SJCRH30 (cell line): Measurements from ENCODE around the gene PRUNE2. TPM values are rescaled to one million over a fixed set of nuclear protein-coding genes. Genes with fewer than 3 reads are reported as not detected.

Source experiments
- DNase-seq, 2 experiments: peaks; one replicate each; pipeline ENCODE4 v3.0.0-alpha.2; 2015 to 2020
- H3K27ac ChIP-seq: fragments of 250-450 bp; sonication (Bioruptor Pico); 2 replicates; pipeline ENCODE4 v1.5.1; 2020; ENCODE audit warnings: mild to moderate bottlenecking, moderate library complexity
- H3K27me3 ChIP-seq: fragments of 250-450 bp; sonication (Bioruptor Pico); 2 replicates; pipeline ENCODE4 v1.5.1; 2020; ENCODE audit warnings: mild to moderate bottlenecking, moderate library complexity
- H3K36me3 ChIP-seq: fragments of 250-450 bp; sonication (Bioruptor Pico); 2 replicates; pipeline ENCODE4 v1.5.1; 2020; ENCODE audit warnings: mild to moderate bottlenecking, moderate library complexity
- H3K4me1 ChIP-seq: fragments of 250-450 bp; sonication (Bioruptor Pico); 2 replicates; pipeline ENCODE4 v1.5.1; 2020; ENCODE audit warnings: mild to moderate bottlenecking, moderate library complexity
- H3K4me3 ChIP-seq: fragments of 250-450 bp; sonication (Bioruptor Pico); 2 replicates; pipeline ENCODE4 v1.5.1; 2020; ENCODE audit warnings: mild to moderate bottlenecking, moderate library complexity
- H3K9me3 ChIP-seq: fragments of 250-450 bp; sonication (Bioruptor Pico); replicated peaks from 2 replicates; pipeline ENCODE4 v1.5.1; 2020; ENCODE audit warnings: mild to moderate bottlenecking, moderate library complexity
- total RNA-seq: library from RNA; depleted of rRNA; stranded (reverse); fragments of >200 nt; shearing (Covaris generic); gene quantifications from 2 replicates; pipeline ENCODE4 v1.2.3, GENCODE V29; 2014

The PRUNE2 gene
- total RNA-seq, 1 experiment from 2014 or later, result 25.0 TPM

- DNase-seq, result no peak
- Histone ChIP-seq H3K4me1 (no peaks in the 10 kb centered on the region), H3K4me3 (no peak overlapping the region), H3K27ac (no peak overlapping the region), H3K27me3 (no peaks in the 10 kb centered on the region), H3K9me3 (no peaks in the 10 kb centered on the region), H3K36me3 (no peaks in the 10 kb centered on the region)
These were observed 172.8 kb downstream of the PRUNE2 start for GRCh38 chr9:76733096-76733495.

GRCh38 chr9:76732341-76732958, 173.5 kb downstream of the PRUNE2 start:
- no peak for DNase-seq
- Histone ChIP-seq H3K9me3 (no peaks in the 10 kb centered on the region), H3K4me1 (no peaks in the 10 kb centered on the region), H3K36me3 (no peaks in the 10 kb centered on the region), H3K27ac (no peak overlapping the region), H3K27me3 (no peaks in the 10 kb centered on the region), H3K4me3 (no peak overlapping the region)

GRCh38 chr9:76730801-76731200, 175.1 kb downstream of the PRUNE2 start:
- no peaks in the 10 kb centered on the region for H3K36me3 ChIP-seq
- no peaks in the 10 kb centered on the region for H3K4me1 ChIP-seq
- H3K9me3 ChIP-seq, result no peaks in the 10 kb centered on the region
- H3K4me3 ChIP-seq, result no peak overlapping the region
- H3K27me3 ChIP-seq, result no peaks in the 10 kb centered on the region
- no peak overlapping the region for H3K27ac ChIP-seq
- no peak for DNase-seq

- Histone ChIP-seq H3K36me3 (no peaks in the 10 kb centered on the region), H3K27me3 (no peaks in the 10 kb centered on the region), H3K4me3 (no peak overlapping the region), H3K4me1 (no peaks in the 10 kb centered on the region), H3K9me3 (no peaks in the 10 kb centered on the region), H3K27ac (no peak overlapping the region)
- DNase-seq, result no peak
These were observed 175.8 kb downstream of the PRUNE2 start for GRCh38 chr9:76729980-76730737.

- Histone ChIP-seq H3K36me3 (no peaks in the 10 kb centered on the region), H3K9me3 (no peaks in the 10 kb centered on the region), H3K4me1 (no peaks in the 10 kb centered on the region), H3K27me3 (no peaks in the 10 kb centered on the region), H3K27ac (no peak overlapping the region), H3K4me3 (no peak overlapping the region)
- no peak for DNase-seq
These were observed 176.8 kb downstream of the PRUNE2 start for GRCh38 chr9:76729116-76729515.

DNA sequence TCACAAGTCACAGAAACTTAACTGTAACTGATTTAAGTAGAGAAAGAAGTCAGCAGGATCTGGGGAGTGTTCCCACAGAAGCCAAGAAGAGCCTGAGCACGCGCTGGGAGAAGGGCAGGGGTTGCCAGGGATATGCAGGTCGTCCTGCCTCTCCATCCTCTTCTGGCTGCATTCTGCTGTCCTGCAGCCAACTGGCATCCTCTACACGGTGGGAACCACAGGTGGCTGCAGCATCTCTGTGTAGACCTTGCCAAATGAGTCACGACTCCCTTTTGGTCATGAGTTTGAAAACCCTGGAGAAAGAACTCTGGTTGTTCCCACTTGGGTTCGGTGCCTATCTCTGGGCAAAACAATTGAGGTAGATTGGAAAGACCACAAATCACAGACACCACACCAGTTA, 180.0 kb downstream of the PRUNE2 start:
- no peak for DNase-seq
- Histone ChIP-seq H3K4me1 (no peaks in the 10 kb centered on the region), H3K27me3 (no peaks in the 10 kb centered on the region), H3K9me3 (no peaks in the 10 kb centered on the region), H3K4me3 (no peak overlapping the region), H3K36me3 (no peaks in the 10 kb centered on the region), H3K27ac (no peak overlapping the region)

DNA sequence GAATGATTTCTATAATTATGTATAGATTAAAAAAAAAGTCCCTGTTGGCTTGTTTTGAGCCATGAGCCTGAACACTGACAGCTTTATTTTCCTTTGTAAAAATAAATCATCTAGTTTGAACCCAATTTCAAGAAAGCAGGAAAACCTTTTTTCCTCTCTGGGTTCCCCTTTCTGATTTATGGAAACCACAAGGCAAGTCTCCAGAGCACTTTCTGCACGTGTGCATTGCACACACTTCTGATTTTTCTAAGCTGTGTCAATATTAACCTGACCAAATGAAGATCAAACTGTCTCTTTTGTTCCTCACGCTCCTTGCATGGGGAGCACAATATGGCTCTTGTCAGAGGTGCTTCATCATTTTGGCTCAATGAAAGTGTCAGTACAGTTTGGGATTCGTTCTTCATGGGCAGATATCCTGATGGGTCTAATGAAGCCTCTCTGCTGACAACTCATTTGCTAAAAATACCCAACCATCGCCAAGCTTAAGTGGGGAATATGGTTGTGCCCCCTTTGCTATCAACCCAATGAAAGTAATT, 180.8 kb downstream of the PRUNE2 start:
- Histone ChIP-seq H3K27me3 (no peaks in the 10 kb centered on the region), H3K4me1 (no peaks in the 10 kb centered on the region), H3K4me3 (no peak overlapping the region), H3K9me3 (no peaks in the 10 kb centered on the region), H3K36me3 (no peaks in the 10 kb centered on the region), H3K27ac (no peak overlapping the region)
- DNase-seq, result no peak

DNA sequence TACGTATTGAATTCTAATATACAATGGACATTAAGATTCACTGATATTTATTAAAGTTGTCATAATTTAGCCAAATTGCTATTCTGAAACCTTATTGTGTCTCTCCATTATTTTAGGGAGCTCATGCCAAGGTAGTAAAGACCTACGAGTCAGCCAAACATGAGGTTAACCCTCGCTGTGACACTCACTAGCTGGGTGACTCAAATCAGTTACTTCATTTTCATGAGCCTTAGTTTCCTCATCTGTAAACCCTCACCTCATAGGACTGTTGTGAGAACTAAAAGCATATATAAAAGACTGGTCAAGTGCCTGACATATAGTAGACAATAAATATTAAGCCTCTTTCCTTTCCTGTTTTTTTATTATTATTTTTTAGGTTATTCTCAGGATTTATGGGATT, 185.7 kb downstream of the PRUNE2 start:
- H3K9me3 ChIP-seq, result 0 out of 2 replicates have a peak, but pooled peaks cover 2% of the 10 kb centered on the region
- no peaks in the 10 kb centered on the region for H3K36me3 ChIP-seq
- H3K27ac ChIP-seq, result no peak overlapping the region
- DNase-seq, result no peak
- no peaks in the 10 kb centered on the region for H3K27me3 ChIP-seq
- H3K4me3 ChIP-seq, result no peak overlapping the region
- no peaks in the 10 kb centered on the region for H3K4me1 ChIP-seq

DNA sequence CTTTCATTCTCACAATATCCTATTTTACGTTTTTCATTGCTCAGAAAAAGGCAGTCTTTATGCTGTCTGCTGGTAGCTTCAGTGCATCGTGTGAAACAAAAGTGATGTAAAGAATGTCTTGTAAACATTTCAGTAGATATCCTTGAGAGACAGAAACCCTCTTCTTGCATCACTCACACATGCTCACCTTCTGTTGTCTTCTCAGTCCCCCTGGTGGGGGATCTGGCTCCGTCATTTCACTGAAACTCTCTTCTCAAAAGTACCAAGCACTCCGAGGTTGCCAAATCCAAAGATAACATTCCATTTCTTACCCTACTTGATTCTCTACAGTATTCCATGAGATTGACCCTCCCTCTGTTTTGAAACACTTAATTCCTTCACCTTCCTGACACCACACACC, 187.7 kb downstream of the PRUNE2 start:
- Histone ChIP-seq H3K36me3 (no peaks in the 10 kb centered on the region), H3K9me3 (0 out of 2 replicates have a peak, but pooled peaks cover 2% of the 10 kb centered on the region), H3K4me3 (no peak overlapping the region), H3K4me1 (no peaks in the 10 kb centered on the region), H3K27ac (no peak overlapping the region), H3K27me3 (no peaks in the 10 kb centered on the region)
- no peak for DNase-seq

- Histone ChIP-seq H3K4me3 (no peak overlapping the region), H3K36me3 (no peaks in the 10 kb centered on the region), H3K9me3 (0 out of 2 replicates have a peak, but pooled peaks cover 2% of the 10 kb centered on the region), H3K4me1 (no peaks in the 10 kb centered on the region), H3K27ac (no peak overlapping the region), H3K27me3 (no peaks in the 10 kb centered on the region)
- no peak for DNase-seq
These were observed 188.3 kb downstream of the PRUNE2 start for GRCh38 chr9:76717613-76718012.

DNA sequence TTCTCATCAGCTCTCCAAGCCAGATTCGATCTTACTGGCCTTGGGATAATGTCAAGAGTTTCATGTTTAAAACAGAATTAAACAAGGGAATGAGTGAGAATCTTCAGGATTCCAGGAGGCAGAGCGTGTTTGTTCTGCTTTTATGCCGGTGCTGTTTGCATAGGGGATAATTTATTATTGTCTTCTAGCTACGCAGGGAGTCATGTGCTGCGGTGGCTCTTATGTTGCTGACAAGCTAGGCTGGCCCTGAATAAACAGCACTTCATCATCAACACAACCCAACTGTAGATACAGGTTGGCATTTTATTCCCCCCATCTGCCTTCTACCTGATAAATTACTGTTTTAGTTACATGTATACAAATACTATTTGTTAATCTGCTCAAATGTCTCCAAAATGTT, 188.7 kb downstream of the PRUNE2 start:
- no peaks in the 10 kb centered on the region for H3K4me1 ChIP-seq
- DNase-seq, result no peak
- no peaks in the 10 kb centered on the region for H3K36me3 ChIP-seq
- H3K27ac ChIP-seq, result no peak overlapping the region
- 0 out of 2 replicates have a peak, but pooled peaks cover 2% of the 10 kb centered on the region for H3K9me3 ChIP-seq
- H3K4me3 ChIP-seq, result no peak overlapping the region
- H3K27me3 ChIP-seq, result no peaks in the 10 kb centered on the region

GRCh38 chr9:76716085-76716672, 189.7 kb downstream of the PRUNE2 start:
- no peak for DNase-seq
- no peak overlapping the region for H3K27ac ChIP-seq
- H3K4me1 ChIP-seq, result no peaks in the 10 kb centered on the region
- no peak overlapping the region for H3K4me3 ChIP-seq
- H3K27me3 ChIP-seq, result no peaks in the 10 kb centered on the region
- H3K9me3 ChIP-seq, result 0 out of 2 replicates have a peak, but pooled peaks cover 2% of the 10 kb centered on the region
- H3K36me3 ChIP-seq, result no peaks in the 10 kb centered on the region

DNA sequence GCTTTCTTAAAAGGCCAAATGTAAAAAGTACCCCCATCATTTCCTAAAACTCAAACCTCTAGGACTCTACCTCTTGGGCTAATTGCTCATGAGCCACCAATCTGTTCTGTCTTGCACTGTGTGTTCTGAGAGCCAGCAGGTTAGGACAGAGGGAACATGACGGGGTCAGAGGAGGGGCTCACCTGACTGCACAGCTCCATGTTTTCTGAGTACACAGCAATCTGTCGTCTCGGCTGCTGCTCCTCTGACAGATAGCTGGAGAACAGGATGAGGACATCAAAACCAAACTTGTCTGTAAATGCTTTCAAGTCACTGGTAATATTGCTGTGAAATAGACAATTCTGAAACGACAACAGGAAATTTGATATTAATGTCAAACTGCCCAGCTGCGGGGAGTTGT, 192.5 kb downstream of the PRUNE2 start:
- DNase-seq, result no peak
- Histone ChIP-seq H3K27me3 (no peaks in the 10 kb centered on the region), H3K36me3 (no peaks in the 10 kb centered on the region), H3K4me1 (no peaks in the 10 kb centered on the region), H3K27ac (no peak overlapping the region), H3K4me3 (no peak overlapping the region), H3K9me3 (0 out of 2 replicates have a peak, but pooled peaks cover 2% of the 10 kb centered on the region)

GRCh38 chr9:76709020-76709419, 196.9 kb downstream of the PRUNE2 start:
- Histone ChIP-seq H3K9me3 (no peaks in the 10 kb centered on the region), H3K4me1 (no peaks in the 10 kb centered on the region), H3K36me3 (no peaks in the 10 kb centered on the region), H3K4me3 (no peak overlapping the region), H3K27me3 (no peaks in the 10 kb centered on the region), H3K27ac (no peak overlapping the region)
- no peak for DNase-seq

GRCh38 chr9:76707510-76707909, 198.4 kb downstream of the PRUNE2 start:
- Histone ChIP-seq H3K36me3 (no peaks in the 10 kb centered on the region), H3K27me3 (no peaks in the 10 kb centered on the region), H3K9me3 (no peaks in the 10 kb centered on the region), H3K4me3 (no peak overlapping the region), H3K27ac (no peak overlapping the region), H3K4me1 (peaks cover 3% of the 10 kb centered on the region; the same call in 1 of the 2 replicates)
- DNase-seq, result no peak
